ENCODE data around the gene CYGB.
"Not testable (repeated sequence)": the region's sequence is repeated elsewhere in the genome, so short reads cannot be mapped to it uniquely, and the experiment has no call there.

CYGB gene

DNA sequence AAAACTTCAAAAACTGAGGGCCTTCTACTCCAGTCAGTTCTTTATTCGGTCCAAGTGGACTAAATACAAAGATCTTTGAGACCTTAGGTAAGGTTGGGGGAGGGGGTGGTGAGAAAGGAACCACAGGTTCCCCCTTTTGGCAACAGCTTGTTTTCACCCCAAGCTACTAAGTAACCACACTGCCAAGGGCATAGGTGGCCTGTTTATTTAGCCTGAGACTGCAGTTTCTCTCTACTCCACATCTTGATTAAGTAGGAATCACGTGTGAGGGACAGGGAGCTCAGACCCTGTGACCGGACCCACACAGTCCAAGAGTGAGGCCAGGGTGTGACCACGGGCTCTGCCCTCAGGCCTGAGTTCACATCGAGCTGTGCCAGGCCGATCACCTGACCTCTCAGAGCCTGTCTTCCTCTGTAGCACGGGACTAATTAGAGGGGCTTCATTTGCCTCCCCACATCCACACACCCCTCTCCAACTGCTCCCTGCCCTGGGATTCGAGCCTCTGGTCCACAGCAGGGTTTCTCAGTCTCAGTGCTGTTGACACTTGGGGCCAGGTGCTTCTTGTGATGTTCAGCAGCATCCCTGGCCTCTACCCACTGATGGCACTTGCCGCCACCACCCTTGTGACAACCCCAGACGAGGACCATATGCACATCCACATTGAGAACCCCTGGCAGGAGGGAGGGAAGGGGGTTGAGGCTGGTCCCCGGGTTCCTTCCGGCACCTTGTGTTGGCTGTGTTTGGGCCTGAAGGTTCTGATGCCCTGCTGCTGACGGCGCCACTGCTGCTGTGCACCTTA is 30.3 kb upstream of the CYGB start:
- DNase-seq (ENCODE audit: low read depth in 2 of 3, low spot score in 1 of 3): no peak

DNA sequence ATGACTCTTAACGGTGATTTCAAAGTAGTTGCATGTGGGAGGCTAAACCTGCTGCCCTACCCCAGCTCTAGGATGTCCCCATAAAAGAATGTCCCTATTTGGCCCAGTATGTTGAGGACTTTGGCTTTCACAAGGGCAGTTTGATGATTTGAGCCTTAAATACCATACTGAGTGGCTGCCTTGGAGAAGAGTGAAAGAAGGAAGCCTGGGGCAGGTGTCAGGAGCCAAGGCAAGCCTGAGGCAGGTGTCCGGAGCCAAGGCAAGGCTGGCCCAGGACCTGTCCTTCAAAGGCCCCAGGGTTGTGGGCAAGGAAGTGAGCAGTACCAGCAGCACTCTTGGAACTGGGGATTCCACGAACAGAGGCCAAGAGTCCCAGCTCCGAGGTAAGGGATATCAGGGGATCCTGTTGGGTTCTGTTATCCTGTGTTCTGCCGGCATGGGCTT is 29.5 kb upstream of the CYGB start:
- DNase-seq (ENCODE audit: low read depth in 2 of 3, low spot score in 1 of 3): no peak

DNA sequence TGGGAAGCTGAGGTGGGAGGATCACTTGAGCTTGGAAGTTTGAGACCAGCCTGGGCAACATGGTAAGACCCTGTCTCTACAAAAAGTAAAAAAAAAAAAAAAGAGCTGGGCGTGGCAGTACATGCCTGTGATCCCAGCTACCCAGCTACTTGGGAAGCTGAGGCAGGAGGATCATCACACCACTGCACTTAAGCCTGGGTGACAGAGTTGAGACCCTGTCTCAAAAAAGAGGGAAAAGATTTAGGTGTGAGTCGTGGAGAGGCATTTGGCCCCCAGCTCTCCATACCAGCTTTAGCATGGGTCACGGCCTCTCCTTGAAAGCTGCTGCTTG is 29.1 kb upstream of the CYGB start:
- DNase-seq (ENCODE audit: low read depth in 2 of 3, low spot score in 1 of 3): no peak

DNA sequence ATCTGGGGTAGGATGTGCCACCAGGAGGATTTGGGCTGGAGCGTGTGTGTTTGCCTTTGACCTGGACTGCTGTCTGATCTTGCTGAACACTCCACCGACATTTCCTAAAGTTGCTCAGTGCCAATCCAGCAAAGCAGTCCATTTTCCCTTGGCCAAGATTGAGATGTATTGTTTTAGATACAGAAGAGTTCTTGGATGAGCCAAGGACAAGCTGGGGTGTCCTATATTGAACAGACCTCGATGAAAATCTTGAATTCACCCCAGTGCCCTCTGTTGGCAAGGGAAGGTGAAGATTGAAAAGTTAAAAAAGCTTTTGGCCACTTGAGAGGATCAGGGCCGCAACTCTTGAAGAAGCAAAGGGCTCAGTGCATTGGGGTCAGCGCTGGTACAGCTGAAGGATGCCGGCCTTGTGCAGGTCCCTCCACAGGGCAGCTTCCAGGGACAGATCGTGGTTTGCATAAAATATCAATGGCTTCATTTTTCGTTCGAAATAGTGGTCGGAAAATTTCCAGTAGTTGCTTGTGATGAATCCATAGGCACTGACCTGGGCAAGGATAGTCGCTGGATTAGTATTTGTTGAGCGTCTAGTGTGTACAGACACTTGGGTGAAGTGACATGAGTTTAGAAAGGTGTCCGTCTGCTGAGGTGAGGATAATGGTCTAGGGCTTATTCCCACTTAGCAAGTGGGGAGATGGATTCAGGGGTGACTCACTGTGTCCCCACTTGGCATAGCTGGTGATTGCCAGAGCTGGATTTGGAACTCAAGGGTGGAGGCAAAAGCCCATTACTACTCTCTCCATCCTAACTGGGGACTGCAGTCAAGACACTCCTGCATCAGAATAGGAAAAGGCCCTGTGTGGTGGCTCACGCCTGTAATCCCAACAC is 28.5 kb upstream of the CYGB start:
- no peak for DNase-seq (ENCODE audit: low read depth in 2 of 3, low spot score in 1 of 3)

DNA sequence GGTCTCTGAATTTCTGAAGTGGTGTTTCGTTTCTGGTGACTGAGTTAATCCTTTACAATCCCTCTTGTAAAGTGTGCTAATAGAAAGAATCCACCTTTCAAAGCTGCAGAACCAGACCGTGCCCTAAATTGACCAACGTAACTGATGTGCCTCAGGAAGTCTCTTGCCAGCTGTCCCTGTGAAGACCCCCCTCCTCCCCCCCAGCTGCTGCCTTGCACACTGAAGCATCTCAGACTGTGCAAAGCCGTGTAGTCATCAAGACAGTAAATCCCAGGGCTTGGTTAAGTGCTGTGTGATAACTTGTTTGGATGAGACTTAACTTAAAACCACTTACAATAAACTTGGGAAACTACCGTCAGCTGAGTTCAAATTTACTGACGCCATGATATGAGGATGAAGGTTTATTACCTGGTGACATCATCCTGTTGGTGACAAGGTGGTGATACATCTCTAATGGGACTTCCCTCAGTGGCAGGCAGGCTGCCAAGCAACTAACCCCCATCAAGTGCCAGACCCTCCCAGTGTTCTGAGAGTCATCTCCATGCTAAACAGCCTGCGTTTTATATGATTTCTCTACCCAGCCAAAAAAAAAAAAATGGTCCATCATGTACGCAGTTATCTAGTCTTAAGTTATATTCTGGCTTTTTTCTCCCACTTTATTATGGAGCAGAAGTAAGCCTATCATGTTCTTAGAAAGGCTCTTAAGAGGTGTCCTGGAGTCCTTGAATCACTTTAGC is 27.6 kb upstream of the CYGB start:
- not testable (repeated sequence) for DNase-seq (ENCODE audit: low read depth in 2 of 3, low spot score in 1 of 3)

DNA sequence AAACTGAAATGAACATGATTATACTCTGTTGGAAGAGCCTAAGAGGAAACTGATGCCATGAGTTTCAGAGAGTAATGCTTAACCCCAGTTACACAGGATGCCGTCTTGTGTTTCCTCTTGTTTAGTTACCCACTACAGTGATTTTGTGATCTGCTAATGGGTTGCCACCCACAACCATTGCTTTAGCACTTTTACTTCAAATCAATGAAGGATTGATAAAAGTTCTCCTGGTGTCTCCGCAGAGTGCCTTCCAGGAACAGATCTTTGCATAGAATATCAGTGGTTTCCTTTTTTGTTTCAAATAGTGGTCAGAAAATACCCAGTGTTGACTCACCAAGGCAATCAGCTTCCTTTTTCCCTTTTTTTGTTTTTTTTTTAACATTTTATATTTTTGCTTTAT is 25.9 kb upstream of the CYGB start:
- not testable (repeated sequence) for DNase-seq (ENCODE audit: low read depth in 2 of 3, low spot score in 1 of 3)

DNA sequence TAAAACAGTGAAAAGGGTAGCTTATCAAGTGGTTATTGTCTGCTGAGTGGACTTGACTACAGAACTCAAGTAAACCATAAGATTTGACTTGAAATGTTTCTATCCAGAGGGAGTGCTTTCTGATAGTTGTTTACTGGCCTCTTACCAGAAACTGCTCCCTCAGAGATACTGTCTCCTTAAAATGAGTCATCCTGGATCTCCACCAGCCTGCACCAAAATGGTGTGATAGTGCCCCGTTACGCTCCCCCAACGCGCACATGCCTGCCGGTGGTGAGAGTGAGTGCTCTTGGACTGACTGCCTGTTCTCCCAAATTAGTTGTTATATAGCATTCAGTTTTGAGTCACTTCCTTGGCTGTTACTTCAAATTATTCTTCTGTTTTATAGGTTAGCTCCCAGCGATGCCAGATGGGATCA is 25.2 kb upstream of the CYGB start:
- no peak for DNase-seq (ENCODE audit: low read depth in 2 of 3, low spot score in 1 of 3)

DNA sequence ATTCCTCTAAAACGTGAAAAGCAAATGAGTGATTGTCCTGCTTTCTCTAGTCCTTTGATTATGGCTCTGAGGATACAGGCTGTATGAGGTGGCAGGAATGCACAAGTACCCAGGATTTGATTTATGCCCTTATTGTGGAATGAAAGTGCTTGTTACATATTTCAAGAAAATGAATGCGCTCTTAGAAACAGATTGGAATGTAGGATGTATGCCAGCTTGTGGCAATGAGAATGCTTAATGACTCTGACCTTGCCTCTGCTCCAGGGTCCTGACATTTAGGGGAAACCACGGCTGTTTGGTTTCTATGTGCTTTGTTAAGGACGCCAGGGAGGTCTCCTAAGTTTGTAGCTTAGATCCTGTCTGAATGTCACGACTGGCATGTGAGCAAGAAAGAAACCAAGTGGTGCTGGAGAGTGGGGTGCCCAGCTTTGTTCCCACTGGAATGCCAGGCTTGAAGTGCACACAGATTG is 24.3 kb upstream of the CYGB start:
- DNase-seq (ENCODE audit: low read depth in 2 of 3, low spot score in 1 of 3): no peak

DNA sequence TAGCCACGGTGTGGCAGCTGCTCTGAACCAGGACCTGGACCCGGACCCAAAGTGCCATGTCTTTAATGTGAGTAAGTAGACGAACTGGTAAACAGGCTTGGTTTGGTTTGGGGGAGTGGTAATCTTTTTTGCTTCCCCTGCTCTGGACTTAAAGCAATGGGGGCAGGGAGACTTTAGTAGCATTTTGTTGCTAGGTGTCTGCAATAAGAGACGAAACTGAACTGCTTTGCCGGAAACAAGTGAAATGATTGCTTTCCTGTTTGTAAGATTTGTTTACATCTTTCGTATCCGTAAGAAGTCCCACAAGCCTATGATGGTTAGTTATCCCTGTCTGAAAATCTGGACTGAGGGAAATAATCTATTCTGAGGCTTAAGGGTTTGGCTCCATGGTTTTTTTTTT is 23.8 kb upstream of the CYGB start:
- DNase-seq (ENCODE audit: low read depth in 2 of 3, low spot score in 1 of 3): no peak

DNA sequence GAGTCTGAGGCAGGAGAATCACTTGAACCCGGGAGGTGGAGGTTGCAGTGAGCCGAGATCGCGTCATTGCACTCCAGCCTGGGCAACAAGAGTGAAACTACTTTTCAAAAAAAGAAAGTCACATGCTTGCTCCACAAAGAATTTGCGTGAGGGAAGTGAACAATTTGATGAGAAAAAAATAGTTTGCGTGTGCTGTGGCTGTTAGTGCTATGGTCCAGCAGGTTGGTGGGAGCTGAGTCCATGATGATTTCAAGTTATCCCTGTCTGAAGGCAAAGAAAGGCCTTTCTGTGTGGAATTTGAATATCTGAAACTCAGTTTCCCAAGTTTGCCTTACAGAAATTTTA is 23.3 kb upstream of the CYGB start:
- DNase-seq (ENCODE audit: low read depth in 2 of 3, low spot score in 1 of 3): no peak

DNA sequence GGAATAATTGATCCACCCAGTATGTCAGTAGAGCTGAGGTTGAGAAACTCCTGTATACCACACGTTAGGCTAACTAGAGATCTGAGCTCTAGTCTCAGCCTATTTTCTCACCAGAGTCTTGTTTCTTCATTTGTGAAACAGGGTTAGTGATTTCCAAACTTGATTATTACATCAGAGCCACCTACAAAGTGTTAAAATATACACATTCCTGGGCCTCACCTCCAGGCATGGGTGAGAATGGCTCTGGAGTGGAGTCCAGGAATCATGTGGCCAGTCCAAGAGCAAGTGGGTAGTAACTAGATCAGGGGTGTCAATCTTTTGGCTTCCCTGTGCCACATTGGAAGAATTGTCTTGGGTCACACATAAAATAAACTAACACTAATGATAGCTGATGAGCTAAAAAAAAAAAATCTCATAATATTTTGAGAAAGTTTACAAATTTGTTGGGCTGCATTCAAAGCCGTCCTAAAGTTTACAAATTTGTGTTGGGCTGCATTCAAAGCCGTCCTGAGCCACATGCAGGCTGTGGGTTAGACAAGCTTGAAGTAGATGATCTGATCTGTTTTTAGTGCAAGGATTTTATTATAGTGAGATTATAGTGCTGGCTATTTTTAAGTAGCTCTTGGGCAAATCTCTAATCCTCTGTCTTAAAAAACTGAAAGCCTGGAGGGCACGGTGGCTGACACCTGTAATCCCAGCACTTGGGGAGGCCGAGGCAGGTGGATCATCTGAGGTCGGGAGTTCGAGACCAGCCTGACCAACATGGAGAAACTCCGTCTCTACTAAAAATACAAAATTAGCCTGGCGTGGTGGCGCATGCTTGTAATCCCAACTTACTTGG is 22.7 kb upstream of the CYGB start:
- no peak for DNase-seq (ENCODE audit: low read depth in 2 of 3, low spot score in 1 of 3)

DNA sequence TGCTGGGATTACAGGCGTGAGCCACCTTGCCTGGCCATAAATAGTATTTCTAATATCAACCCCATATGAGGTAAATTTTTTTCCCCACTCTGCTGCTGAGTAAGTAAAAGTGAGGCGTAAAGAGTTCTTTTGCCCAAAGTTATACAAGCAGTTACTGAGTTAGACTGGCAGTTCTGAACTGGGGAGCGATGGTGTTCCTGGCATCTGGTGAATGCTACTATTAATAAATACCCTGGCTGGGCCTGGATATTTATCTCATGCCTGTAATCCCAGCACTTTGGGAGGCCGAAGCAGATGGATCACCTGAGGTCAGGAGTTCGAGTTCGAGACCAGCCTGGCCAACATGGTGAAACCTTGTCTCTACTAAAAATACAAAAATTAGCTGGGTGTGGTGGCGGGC is 22.0 kb upstream of the CYGB start:
- not testable (repeated sequence) for DNase-seq (ENCODE audit: low read depth in 2 of 3, low spot score in 1 of 3)

DNA sequence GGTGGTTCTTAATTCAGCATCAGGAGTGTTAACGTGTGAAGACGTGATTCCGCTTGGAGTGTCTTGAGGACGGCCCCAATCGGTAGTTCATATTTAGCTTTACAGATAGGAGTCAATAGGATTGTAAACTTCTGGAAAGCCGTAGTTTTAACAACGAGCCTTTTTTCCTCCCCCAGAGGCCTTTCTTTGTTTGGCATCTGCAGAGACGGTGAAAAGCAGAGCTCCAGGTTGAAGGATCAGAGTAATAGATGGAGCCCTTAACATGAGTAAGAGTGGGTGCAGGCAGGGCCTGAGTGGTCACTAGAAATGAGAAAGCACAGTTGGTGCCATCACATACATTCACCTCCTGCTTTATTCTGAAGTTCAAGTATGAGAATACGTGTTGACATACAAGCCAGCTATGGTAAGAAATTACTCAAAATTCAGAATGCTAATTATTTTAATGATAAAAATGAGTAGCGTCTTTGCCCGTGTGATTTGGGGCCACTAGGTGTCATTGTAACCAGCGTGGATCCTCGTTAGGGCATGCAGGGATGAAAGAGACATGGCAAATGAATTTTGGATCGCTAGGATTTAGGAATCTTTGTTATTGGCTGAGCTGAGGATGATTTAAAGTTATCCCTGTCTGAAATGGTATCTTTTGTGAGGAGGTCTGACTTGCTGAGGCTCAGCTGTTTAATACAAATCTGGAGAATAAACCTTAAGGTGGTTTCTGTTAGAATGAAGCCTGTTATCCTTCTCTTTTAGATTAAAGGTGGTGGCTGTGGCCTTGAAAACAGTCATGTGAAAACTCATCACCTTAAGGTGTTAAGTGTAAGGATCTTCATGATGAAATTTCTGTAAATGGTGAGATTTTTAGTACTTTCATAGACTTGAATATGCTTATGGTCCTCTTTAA is 20.9 kb upstream of the CYGB start:
- no peak for DNase-seq (ENCODE audit: low read depth in 2 of 3, low spot score in 1 of 3)

DNA sequence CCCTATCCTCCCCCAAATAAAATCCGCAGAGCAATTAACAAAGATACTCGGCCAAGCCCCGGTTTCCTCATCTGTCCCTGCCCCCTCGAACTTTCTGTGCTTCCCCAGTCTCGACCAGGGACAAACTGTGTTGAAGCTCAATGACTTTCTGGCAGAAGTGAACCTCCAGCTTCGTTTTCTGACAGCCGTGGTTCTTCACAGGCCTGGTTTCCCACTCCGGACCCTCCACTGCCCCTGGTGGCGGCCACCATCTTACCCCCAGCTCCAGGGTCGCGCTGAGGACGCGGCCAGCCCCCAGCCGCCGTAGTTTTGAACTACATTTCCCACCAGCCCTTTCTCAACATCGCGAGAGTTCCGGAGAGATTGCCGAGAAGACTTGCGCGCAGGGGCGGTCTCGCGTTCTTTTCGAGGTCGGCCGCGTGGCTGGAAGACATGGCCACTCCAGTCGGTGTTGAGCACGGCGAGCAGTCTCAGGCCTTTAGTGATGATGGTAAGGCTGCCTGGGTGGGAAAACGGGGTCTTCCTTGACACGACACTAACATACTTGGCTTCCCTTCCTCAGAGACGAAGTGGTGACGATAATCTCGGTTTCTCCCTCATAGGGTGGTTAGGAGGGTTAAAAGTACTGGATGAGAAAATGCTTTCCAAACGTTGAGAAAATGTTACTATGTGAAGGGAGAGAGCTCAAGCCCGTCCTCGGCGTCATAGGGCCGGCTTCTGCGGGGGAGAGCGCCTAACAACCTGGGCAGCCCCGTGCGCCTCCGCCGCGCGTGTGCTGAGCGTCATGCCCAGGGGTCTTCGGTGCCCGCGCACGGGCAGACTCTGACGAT is 20.1 kb upstream of the CYGB start:
- peak; percentile 91 to 95 (median 92) for DNase-seq (ENCODE audit: low read depth in 2 of 3, low spot score in 1 of 3)

DNA sequence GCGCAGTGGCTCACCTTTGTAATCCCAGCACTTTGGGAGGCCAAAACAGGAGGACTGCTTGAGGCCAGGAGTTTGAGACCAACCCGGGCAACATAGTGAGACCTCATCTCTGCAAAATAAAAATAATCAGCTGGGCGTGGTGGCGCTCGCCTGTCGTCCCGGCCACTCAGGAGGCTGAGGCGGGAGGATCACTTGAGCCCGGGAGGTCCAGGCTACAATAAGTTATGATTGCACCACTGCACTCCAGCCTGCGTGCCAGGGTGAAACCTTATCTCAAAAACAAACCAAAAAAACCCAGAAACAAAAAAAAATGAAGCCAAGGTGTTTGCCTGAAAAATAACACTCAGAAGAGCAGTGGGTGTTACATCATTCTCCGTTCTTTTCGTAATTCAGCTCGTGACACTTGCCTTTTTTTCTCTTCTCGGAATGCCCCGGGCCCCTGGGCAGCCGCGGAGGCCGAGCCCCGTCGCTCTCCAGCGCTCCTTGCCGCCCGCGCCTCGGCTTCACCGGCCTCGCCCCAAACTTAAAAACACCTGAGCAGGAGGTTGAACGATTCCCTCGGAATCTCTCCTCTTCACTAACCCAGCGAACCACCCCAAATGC is 19.4 kb upstream of the CYGB start:
- no peak for DNase-seq (ENCODE audit: low read depth in 2 of 3, low spot score in 1 of 3)

DNA sequence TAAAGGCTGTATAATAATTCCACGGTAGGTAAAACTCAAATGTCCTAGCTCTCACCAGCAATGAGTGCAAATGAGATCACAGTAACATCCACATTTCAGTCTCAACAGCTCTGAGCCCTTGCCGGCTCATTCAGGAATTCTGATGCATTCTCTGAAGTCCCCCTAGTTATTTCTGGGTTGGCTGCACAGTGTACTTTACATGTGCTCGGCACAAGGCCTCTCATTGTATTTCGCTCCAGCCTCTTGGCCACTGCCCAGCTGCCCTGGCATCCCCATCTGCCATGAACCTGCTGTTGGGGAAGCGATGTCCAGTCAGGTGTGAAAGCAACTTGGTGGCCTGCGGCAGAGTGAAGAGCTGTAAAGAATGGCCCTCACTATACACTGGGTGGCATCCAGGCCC is 16.6 kb upstream of the CYGB start:
- no peak for DNase-seq (ENCODE audit: low read depth in 2 of 3, low spot score in 1 of 3)

DNA sequence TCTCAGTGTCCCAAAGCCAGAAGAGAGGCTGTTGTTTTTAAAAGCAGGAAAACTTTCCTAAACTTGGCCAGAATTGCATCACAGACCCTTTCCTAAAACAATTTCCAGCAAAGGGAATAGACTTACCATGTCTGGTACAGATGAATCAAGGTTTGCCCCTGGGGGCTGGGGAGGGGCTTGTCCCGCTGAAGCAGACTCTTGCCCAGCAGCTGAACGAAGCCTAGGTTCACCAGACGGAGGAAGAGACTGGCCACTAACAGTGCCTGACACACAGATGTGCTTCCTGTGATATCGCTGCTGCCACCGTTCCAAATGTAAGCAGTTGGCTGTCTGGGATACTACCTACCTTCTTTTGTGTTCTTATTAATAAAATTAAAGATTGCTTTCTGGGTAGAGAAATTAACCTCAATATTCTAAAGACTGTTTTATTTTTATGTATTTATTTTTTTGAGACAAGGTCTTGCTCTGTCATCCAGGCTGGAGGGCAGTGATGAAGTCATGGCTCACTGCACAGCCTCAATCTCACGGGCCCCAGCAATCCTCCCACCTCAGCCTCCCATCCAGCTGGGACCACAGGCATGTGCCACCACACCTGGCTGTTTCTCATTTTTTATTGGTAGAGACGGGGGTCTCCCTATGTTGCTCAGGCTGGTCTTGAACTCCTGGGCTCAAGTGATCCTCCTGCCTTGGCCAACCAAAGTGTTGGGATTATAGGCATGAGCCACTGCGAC is 15.8 kb upstream of the CYGB start:
- DNase-seq (ENCODE audit: low read depth in 2 of 3, low spot score in 1 of 3): no peak

DNA sequence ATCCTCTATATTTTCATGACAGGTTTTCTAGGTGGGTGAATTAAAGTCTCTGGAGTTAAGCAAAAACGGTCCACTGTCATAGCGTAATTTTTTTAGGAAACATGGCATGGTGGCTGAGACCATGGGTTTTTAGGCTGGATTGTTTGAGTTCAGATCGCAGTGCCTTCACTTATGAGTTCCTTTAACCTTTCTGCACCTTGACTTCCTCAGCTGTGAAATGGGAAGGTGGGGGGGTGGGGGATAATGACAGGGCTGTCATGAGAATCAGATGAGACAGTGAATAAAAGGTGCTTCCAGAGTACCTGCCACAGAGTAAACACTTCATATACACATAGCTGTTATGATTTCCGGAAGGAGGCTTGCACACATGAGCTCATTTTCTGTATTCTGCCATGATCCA is 14.2 kb upstream of the CYGB start:
- DNase-seq (ENCODE audit: low read depth in 2 of 3, low spot score in 1 of 3): no peak

Measured in stimulated activated CD4-positive, alpha-beta T cell treated with anti-CD3 and anti-CD28 coated beads, Interleukin-12 subunit alpha, Interleukin-12 subunit beta, amount 100 ng/mL, for 48 hours (primary cell).